Sigmoid colon (tissue), 7 donors: ENCODE measurements around the gene FTO. TPM values are rescaled to one million over a fixed set of nuclear protein-coding genes. Genes with fewer than 3 reads are reported as not detected.

Experiments used
- DNase-seq: peaks from one replicate; pipeline ENCODE4 v3.0.0-alpha.2; 2019
- H3K27ac ChIP-seq, 4 donors: fragments of 200-600 bp; sonication (generic); one replicate each; pipeline ENCODE4 v1.5.1; 2016 to 2019; ENCODE audit warnings: mild to moderate bottlenecking in 1 of 4
- H3K27me3 ChIP-seq, 3 donors: fragments of 200-600 bp; sonication (generic); one replicate each; pipeline ENCODE4 v1.5.1; 2019; ENCODE audit warnings: mild to moderate bottlenecking in 1 of 3
- H3K36me3 ChIP-seq, 4 donors: fragments of 200-600 bp; sonication (generic); one replicate each; pipeline ENCODE4 v1.5.1; 2016 to 2019
- H3K4me1 ChIP-seq, 4 donors: fragments of 200-600 bp; sonication (generic); one replicate each; pipeline ENCODE4 v1.5.1; 2017 to 2019
- H3K4me3 ChIP-seq, 4 donors: fragments of 200-600 bp; sonication (generic); one replicate each; pipeline ENCODE4 v1.5.1; 2017 to 2019; ENCODE audit warnings: mild to moderate bottlenecking in 2 of 4, moderate library complexity in 1 of 4
- H3K9me3 ChIP-seq, 4 donors: fragments of 200-600 bp in 3 of 4; sonication (generic) in 3 of 4; one replicate each; pipeline versions ENCODE4 v1.5.1 to v1.6.1; 2013 to 2019
- CTCF ChIP-seq, 4 experiments: fragments of 450-650 bp in 3 of 4; fragments of 200-600 bp in 1 of 4; IDR thresholded peaks; one replicate each; pipeline ENCODE4 v1.5.1; 2016 to 2019; ENCODE audit warnings: antibody characterized with exemption in 4 of 4, mild to moderate bottlenecking in 3 of 4, moderate library complexity in 2 of 4
- EP300 ChIP-seq, 4 donors: sonication (generic); formaldehyde crosslinking; IDR thresholded peaks; one replicate each; pipeline ENCODE4 v1.6.1; 2017; ENCODE audit warnings: antibody characterized with exemption in 4 of 4
- POLR2A ChIP-seq, 2 donors: fragments of 450-650 bp; IDR thresholded peaks; one replicate each; pipeline ENCODE4 v1.6.1; 2016; ENCODE audit warnings: antibody characterized with exemption in 2 of 2, mild to moderate bottlenecking in 2 of 2, moderate library complexity in 2 of 2
- POLR2AphosphoS5 ChIP-seq, 4 donors: sonication (generic); formaldehyde crosslinking; IDR thresholded peaks; one replicate each; pipeline ENCODE4 v1.6.1; 2017; ENCODE audit warnings: antibody characterized with exemption in 4 of 4
- WGBS, 2 donors: extraction: QIAGEN DNeasy Blood & Tissue Kit; methylation state at CpG; one replicate each; pipeline ENCODE4 v1.1.7; 2013; 5-methylcytosine and 5-hydroxymethylcytosine counted together
- intact Hi-C: fragments of 100-400 bp; cut with DNase I; formaldehyde crosslinking; loops from one replicate; pipeline ENCODE4 v1.15.1; 2023
- polyA plus RNA-seq, 3 donors: library from polyadenylated mRNA; stranded (reverse); fragments of 200-250 nt; gene quantifications; one replicate each; pipeline ENCODE4 v1.2.3, GENCODE V29; 2013
- total RNA-seq, 4 donors: library from RNA; depleted of rRNA; stranded (reverse); fragments of >200 nt; gene quantifications; one replicate each; pipeline ENCODE4 v1.1.0, GENCODE V29; 2016
- donor health status: healthy with polysubstance abuse.
- donor health status: Bipolar disorder and iron deficiency.
- donor health status: healthy.

FTO gene
- total and polyA plus RNA-seq, 7 donors = 9.9 to 97.2 (median 77.8) TPM

GRCh38 chr16:53984936-53985335 is 281.0 kb downstream of the FTO start:
- Histone ChIP-seq H3K27me3 (no peaks in the 10 kb centered on the region), H3K36me3 (no peaks in the 10 kb centered on the region), H3K4me1 (no peaks in the 10 kb centered on the region), H3K27ac (no peak overlapping the region), H3K4me3 (no peak overlapping the region), H3K9me3 (no peaks in the 10 kb centered on the region)
- no peak for DNase-seq
- WGBS, 2 donors = 95 to 97% methylated on average over 3 of the region's 3 CpGs
- intact Hi-C loops = no loop called here
- no peak for TF ChIP-seq CTCF (IDR thresholded peaks at IDR 0.05)
- TF ChIP-seq EP300 (IDR thresholded peaks at IDR 0.05) = no peak
- no peak for TF ChIP-seq POLR2AphosphoS5 (IDR thresholded peaks at IDR 0.05)
- no peak for TF ChIP-seq POLR2A (IDR thresholded peaks at IDR 0.05)

- Histone ChIP-seq H3K4me3 (no peak overlapping the region), H3K4me1 (peaks cover 0 to 3% (median 0%) of the 10 kb centered on the region in 4 donors), H3K27me3 (no peaks in the 10 kb centered on the region), H3K36me3 (no peaks in the 10 kb centered on the region), H3K27ac (no peak overlapping the region), H3K9me3 (no peaks in the 10 kb centered on the region)
- WGBS, 2 donors = 81 to 85% methylated on average over 3 of the region's 3 CpGs
- no peak for TF ChIP-seq EP300 (IDR thresholded peaks at IDR 0.05)
- TF ChIP-seq POLR2A (IDR thresholded peaks at IDR 0.05) = no peak
- TF ChIP-seq POLR2AphosphoS5 (IDR thresholded peaks at IDR 0.05) = no peak
- TF ChIP-seq CTCF (IDR thresholded peaks at IDR 0.05) = no peak
- intact Hi-C loops = no loop called here
- DNase-seq = no peak
Measured at GRCh38 chr16:53985861-53986260, 281.9 kb downstream of the FTO start.

- no peak for DNase-seq
- H3K36me3 ChIP-seq = no peaks in the 10 kb centered on the region
- WGBS, 2 donors = 94 to 96% methylated on average over 5 of the region's 5 CpGs
- H3K4me3 ChIP-seq = no peak overlapping the region
- H3K27me3 ChIP-seq = no peaks in the 10 kb centered on the region
- H3K9me3 ChIP-seq = no peaks in the 10 kb centered on the region
- no peak overlapping the region for H3K27ac ChIP-seq
- intact Hi-C loops = no loop called here
- H3K4me1 ChIP-seq = peaks cover 0 to 12% (median 8%) of the 10 kb centered on the region in 4 donors
- no peak for TF ChIP-seq EP300 (IDR thresholded peaks at IDR 0.05)
- TF ChIP-seq CTCF (IDR thresholded peaks at IDR 0.05) = no peak
- TF ChIP-seq POLR2AphosphoS5 (IDR thresholded peaks at IDR 0.05) = no peak
- no peak for TF ChIP-seq POLR2A (IDR thresholded peaks at IDR 0.05)
Measured at GRCh38 chr16:53986793-53987192, 282.8 kb downstream of the FTO start.

- H3K36me3 ChIP-seq = no peaks in the 10 kb centered on the region
- no peak for TF ChIP-seq EP300 (IDR thresholded peaks at IDR 0.05)
- TF ChIP-seq POLR2A (IDR thresholded peaks at IDR 0.05) = no peak
- TF ChIP-seq CTCF (IDR thresholded peaks at IDR 0.05) = no peak
- TF ChIP-seq POLR2AphosphoS5 (IDR thresholded peaks at IDR 0.05) = no peak
- no peak overlapping the region for H3K27ac ChIP-seq
- intact Hi-C loops = no loop called here
- no peaks in the 10 kb centered on the region for H3K9me3 ChIP-seq
- DNase-seq = no peak
- H3K27me3 ChIP-seq = no peaks in the 10 kb centered on the region
- H3K4me1 ChIP-seq = peaks cover 0 to 13% (median 11%) of the 10 kb centered on the region in 4 donors
- 16 to 52% methylated on average over 2 of the region's 2 CpGs for WGBS, 2 donors
- no peak overlapping the region for H3K4me3 ChIP-seq
Measured at GRCh38 chr16:53988136-53988535, 284.2 kb downstream of the FTO start.

GRCh38 chr16:53989597-53989996 is 285.6 kb downstream of the FTO start:
- Histone ChIP-seq H3K4me3 (no peak overlapping the region), H3K4me1 (peaks cover 0 to 13% (median 11%) of the 10 kb centered on the region in 4 donors), H3K36me3 (no peaks in the 10 kb centered on the region), H3K27me3 (no peaks in the 10 kb centered on the region), H3K9me3 (no peaks in the 10 kb centered on the region), H3K27ac (no peak overlapping the region)
- intact Hi-C loops = no loop called here
- DNase-seq = no peak
- WGBS, 2 donors = 94 to 95% methylated on average over 3 of the region's 3 CpGs
- TF ChIP-seq POLR2A (IDR thresholded peaks at IDR 0.05) (no peak), EP300 (IDR thresholded peaks at IDR 0.05) (no peak), CTCF (IDR thresholded peaks at IDR 0.05) (no peak), POLR2AphosphoS5 (IDR thresholded peaks at IDR 0.05) (no peak)
